ENCODE measurements around the gene CENPC.
"Not testable (repeated sequence)": the region's sequence is repeated elsewhere in the genome, so short reads cannot be mapped to it uniquely, and the experiment has no call there.

The CENPC gene

GRCh38 chr4:67545199-67546003 lies at the start of gene CENPC:
Gene CENPC, minus strand, starts transcription at chr4:67545503. Its CDS starts 148 bp downstream, at chr4:67545355.
- peak; percentile 94 to 97 for DNase-seq

GRCh38 chr4:67593741-67594175 lies 48.5 kb upstream of the CENPC start:
- no peak for DNase-seq

GRCh38 chr4:67587156-67587555 lies 41.9 kb upstream of the CENPC start:
- no peak for DNase-seq

GRCh38 chr4:67584496-67584895 lies 39.2 kb upstream of the CENPC start:
- no peak for DNase-seq

GRCh38 chr4:67581913-67582312 lies 36.6 kb upstream of the CENPC start:
- no peak for DNase-seq

- no peak for DNase-seq
Measured at GRCh38 chr4:67581208-67581857, 36.0 kb upstream of the CENPC start.

- DNase-seq, result no peak
Measured at GRCh38 chr4:67580577-67580976, 35.3 kb upstream of the CENPC start.

- no peak for DNase-seq
Measured at GRCh38 chr4:67576538-67576937, 31.2 kb upstream of the CENPC start.

GRCh38 chr4:67576059-67576466 lies 30.8 kb upstream of the CENPC start:
- DNase-seq, result no peak

- DNase-seq, result peak in 1 of 2 experiments; percentile 53
Measured at GRCh38 chr4:67575232-67576058, 30.1 kb upstream of the CENPC start.

GRCh38 chr4:67573193-67573592 lies 27.9 kb upstream of the CENPC start:
- DNase-seq, result no peak

- DNase-seq, result no peak
Measured at GRCh38 chr4:67571975-67572374, 26.7 kb upstream of the CENPC start.

GRCh38 chr4:67570537-67570936 lies 25.2 kb upstream of the CENPC start:
- no peak for DNase-seq

- no peak for DNase-seq
Measured at GRCh38 chr4:67568820-67569219, 23.5 kb upstream of the CENPC start.

GRCh38 chr4:67566335-67566734 lies 21.0 kb upstream of the CENPC start:
- DNase-seq, result no peak

GRCh38 chr4:67565284-67565683 lies 20.0 kb upstream of the CENPC start:
- no peak for DNase-seq

- DNase-seq, result no peak
Measured at GRCh38 chr4:67558493-67558892, 13.2 kb upstream of the CENPC start, which contains the start of gene STAP1. Gene STAP1, plus strand, starts transcription at chr4:67558727. Its CDS starts 83 bp downstream, at chr4:67558810.

GRCh38 chr4:67556436-67556835 lies 11.1 kb upstream of the CENPC start:
- DNase-seq, result no peak

- no peak for DNase-seq
Measured at GRCh38 chr4:67555447-67555846, 10.1 kb upstream of the CENPC start.

GRCh38 chr4:67554096-67554495 lies 8.8 kb upstream of the CENPC start:
- no peak for DNase-seq

- DNase-seq, result not testable (repeated sequence)
Measured at GRCh38 chr4:67552146-67552792, 7.0 kb upstream of the CENPC start.

GRCh38 chr4:67550857-67551256 lies 5.6 kb upstream of the CENPC start:
- no peak for DNase-seq

GRCh38 chr4:67550451-67550850 lies 5.1 kb upstream of the CENPC start:
- no peak for DNase-seq

Measured in NCI-H524 (cell line).